PC-9 (cell line): Measurements from ENCODE around the gene SAG.

Source experiments
- CTCF ChIP-seq: fragments of 200-600 bp; sonication (generic); conservative IDR thresholded peaks from 2 replicates; pipeline ENCODE4 v1.6.1; 2017; ENCODE audit warnings: mixed run types, antibody characterized with exemption, mild to moderate bottlenecking, moderate library complexity
- EZH2 ChIP-seq: fragments of 200-600 bp; sonication (generic); IDR thresholded peaks from 2 replicates; pipeline ENCODE4 v1.8.0; 2017; ENCODE audit warnings: antibody characterized with exemption, low read depth

- TF ChIP-seq CTCF (no peak), EZH2 (no peak)
These were observed 6.4 kb upstream of the SAG start for GRCh38 chr2:233301248-233301647.
